ENCODE data around the gene SUN5.

- TF ChIP-seq POLR2AphosphoS5 (IDR thresholded peaks at IDR 0.05) (no peak), CTCF (IDR thresholded peaks at IDR 0.05) (no peak), POLR2A (IDR thresholded peaks at IDR 0.05) (no peak), EP300 (IDR thresholded peaks at IDR 0.05) (no peak)
These were observed 8.4 kb downstream of the SUN5 start for GRCh38 chr20:32995802-32996201.

Measured in sigmoid colon (tissue), 4 donors.